Right renal cortex interstitium (tissue), 3 donors: ENCODE measurements around the gene UBE3B. TPM values are rescaled to one million over a fixed set of nuclear protein-coding genes. Genes with fewer than 3 reads are reported as not detected.

Experiments
- DNase-seq, 3 donors: peaks; one replicate each; pipeline ENCODE4 v3.0.0-alpha.2; 2013; ENCODE audit warnings: low read depth in 3 of 3, low spot score in 2 of 3
- polyA plus RNA-seq, 3 donors: library from polyadenylated mRNA; unstranded; fragments of 120-200 nt; gene quantifications; one replicate each; pipeline ENCODE4 v1.2.1, GENCODE V29; 2013; ENCODE audit not compliant: insufficient read length in 3 of 3

Gene UBE3B
- polyA plus RNA-seq, 3 donors, result 28.0 to 33.3 (median 28.5) TPM

GRCh38 chr12:109566424-109566823 is 89.0 kb downstream of the UBE3B start:
- DNase-seq, result no peak

GRCh38 chr12:109567296-109567695 is 89.9 kb downstream of the UBE3B start:
- no peak for DNase-seq

GRCh38 chr12:109567967-109568366 is 90.5 kb downstream of the UBE3B start:
- DNase-seq, result no peak

GRCh38 chr12:109568486-109568885 is 91.1 kb downstream of the UBE3B start:
- DNase-seq, result no peak

- DNase-seq, result no peak
These were observed 94.5 kb downstream of the UBE3B start for GRCh38 chr12:109571773-109572505.

GRCh38 chr12:109572506-109572845 is 95.0 kb downstream of the UBE3B start:
- no peak for DNase-seq

GRCh38 chr12:109573029-109573913 is 95.8 kb downstream of the UBE3B start, which contains the start of the genes MMAB and MVK:
MMAB (minus strand) TSS chr12:109573504; CDS start chr12:109573480, 24 bp downstream.
MVK (plus strand) TSS chr12:109573794; CDS start chr12:109574823, 1,029 bp downstream.
- DNase-seq, result peak; percentile 93 to 97 (median 95)

- no peak for DNase-seq
These were observed 96.4 kb downstream of the UBE3B start for GRCh38 chr12:109573914-109574244.

GRCh38 chr12:109575683-109576082 is 98.2 kb downstream of the UBE3B start:
- no peak for DNase-seq

GRCh38 chr12:109577311-109577710 is 99.9 kb downstream of the UBE3B start:
- no peak for DNase-seq

- DNase-seq, result no peak
These were observed 101.0 kb downstream of the UBE3B start for GRCh38 chr12:109578330-109578927.

GRCh38 chr12:109579639-109580038 is 102.2 kb downstream of the UBE3B start:
- DNase-seq, result no peak

- no peak for DNase-seq
These were observed 102.8 kb downstream of the UBE3B start for GRCh38 chr12:109580272-109580671.

- no peak for DNase-seq
These were observed 103.4 kb downstream of the UBE3B start for GRCh38 chr12:109580684-109581333.

- DNase-seq, result no peak
These were observed 103.9 kb downstream of the UBE3B start for GRCh38 chr12:109581334-109581691.

GRCh38 chr12:109581856-109582255 is 104.4 kb downstream of the UBE3B start:
- no peak for DNase-seq

- DNase-seq, result no peak
These were observed 105.2 kb downstream of the UBE3B start for GRCh38 chr12:109582636-109583035.

- DNase-seq, result no peak
These were observed 106.3 kb downstream of the UBE3B start for GRCh38 chr12:109583733-109584132.
